ENCODE measurements around the gene KLHL26. TPM values are rescaled to one million over a fixed set of nuclear protein-coding genes. Genes with fewer than 3 reads are reported as not detected.

Gene KLHL26
- total and polyA plus RNA-seq, 2 of the 13 experiments (the other 11 are each of a cell fraction or from before 2014, with no cell fraction given), result 1.5 to 1.7 TPM

DNA sequence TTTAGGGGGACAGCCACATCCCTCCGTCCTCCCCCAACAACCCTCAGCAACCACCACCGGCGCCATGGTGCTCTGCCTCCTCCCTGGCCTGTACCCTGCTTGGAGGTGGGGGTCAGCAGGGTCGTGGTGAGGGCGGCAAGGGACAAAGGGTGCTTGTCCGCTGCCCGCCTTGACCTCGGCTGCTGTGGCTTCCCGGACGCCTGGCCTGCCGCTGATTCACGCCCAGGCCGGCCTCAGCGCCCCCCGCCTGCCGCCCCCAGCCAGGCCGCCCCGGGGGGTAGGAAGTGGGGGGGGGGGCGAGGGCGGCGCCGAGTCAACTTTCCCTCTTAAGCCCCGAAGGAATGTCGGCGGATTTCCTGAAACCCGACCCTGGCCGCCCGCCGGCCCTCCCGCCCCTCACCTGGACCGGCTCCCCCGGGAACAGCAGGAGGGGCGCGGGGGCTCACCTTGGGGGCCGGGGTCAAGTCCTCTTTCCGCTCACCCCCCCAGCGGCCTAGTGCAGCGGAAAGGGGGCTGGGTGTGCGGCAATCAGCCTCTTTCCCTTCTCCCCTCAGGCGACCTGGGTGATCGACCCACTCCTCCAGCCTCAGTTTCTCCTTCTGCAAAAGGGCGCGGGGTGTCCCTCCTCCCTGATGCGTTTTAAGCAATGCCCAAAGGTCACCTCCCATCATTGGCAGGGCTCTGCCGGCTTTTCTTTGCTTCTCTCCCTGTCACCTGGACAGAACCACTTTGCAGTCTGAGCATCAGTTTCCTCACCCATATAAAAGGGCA lies 26.1 kb upstream of the KLHL26 start (continued):
- TF ChIP-seq, protein P1, sequence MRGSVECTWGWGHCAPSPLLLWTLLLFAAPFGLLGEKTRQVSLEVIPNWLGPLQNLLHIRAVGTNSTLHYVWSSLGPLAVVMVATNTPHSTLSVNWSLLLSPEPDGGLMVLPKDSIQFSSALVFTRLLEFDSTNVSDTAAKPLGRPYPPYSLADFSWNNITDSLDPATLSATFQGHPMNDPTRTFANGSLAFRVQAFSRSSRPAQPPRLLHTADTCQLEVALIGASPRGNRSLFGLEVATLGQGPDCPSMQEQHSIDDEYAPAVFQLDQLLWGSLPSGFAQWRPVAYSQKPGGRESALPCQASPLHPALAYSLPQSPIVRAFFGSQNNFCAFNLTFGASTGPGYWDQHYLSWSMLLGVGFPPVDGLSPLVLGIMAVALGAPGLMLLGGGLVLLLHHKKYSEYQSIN (CRISPR knock-in tag; IDR thresholded peaks at IDR 0.05; ENCODE audit: borderline replicate concordance), result no peak
- TF ChIP-seq MAFG (CRISPR knock-in tag; IDR thresholded peaks at IDR 0.05), result no peak
- peak; percentile 67; the same call in 1 of the 2 replicates for TF ChIP-seq BRCA1 (CRISPR knock-in tag; IDR thresholded peaks at IDR 0.05)
- no peak for TF ChIP-seq WIZ (CRISPR knock-in tag; IDR thresholded peaks at IDR 0.05)
- no peak for TF ChIP-seq ZNF362 (CRISPR knock-in tag; IDR thresholded peaks at IDR 0.05; ENCODE audit: borderline replicate concordance)
- no peak for TF ChIP-seq TEAD2 (CRISPR knock-in tag; IDR thresholded peaks at IDR 0.05)
- TF ChIP-seq ZNF777 (CRISPR knock-in tag; IDR thresholded peaks at IDR 0.05), result peak; percentile 50; the same call in 1 of the 2 replicates
- TF ChIP-seq NFYB (CRISPR knock-in tag; IDR thresholded peaks at IDR 0.05), result no peak
- no peak for TF ChIP-seq ADNP (CRISPR knock-in tag; IDR thresholded peaks at IDR 0.05)
- no peak for TF ChIP-seq NR3C1 (CRISPR knock-in tag; IDR thresholded peaks at IDR 0.05)
- no peak for TF ChIP-seq ZNF282 (IDR thresholded peaks at IDR 0.05; ENCODE audit: partially characterized antibody)
- no peak for TF ChIP-seq SRY (CRISPR knock-in tag; IDR thresholded peaks at IDR 0.05)
- TF ChIP-seq ZNF235 (CRISPR knock-in tag; IDR thresholded peaks at IDR 0.05; ENCODE audit: borderline replicate concordance), result no peak; the same call in 1 of the 2 replicates
- peak; percentile 44 for TF ChIP-seq IKZF5 (CRISPR knock-in tag; IDR thresholded peaks at IDR 0.05)
- TF ChIP-seq KMT2A (CRISPR knock-in tag; IDR thresholded peaks at IDR 0.05), result no peak
- no peak for TF ChIP-seq TAF15 (IDR thresholded peaks at IDR 0.05; ENCODE audit: low read depth, low read length, poor library complexity, severe bottlenecking)
- TF ChIP-seq MED8 (CRISPR knock-in tag; IDR thresholded peaks at IDR 0.05; ENCODE audit: insufficient replicate concordance), result peak; percentile 91
- 0 out of 2 replicates have a peak, but pooled peaks have one; percentile 65 for TF ChIP-seq GZF1 (CRISPR knock-in tag; IDR thresholded peaks at IDR 0.05)
- TF ChIP-seq ZNF776 (CRISPR knock-in tag; IDR thresholded peaks at IDR 0.05), result 0 out of 2 replicates have a peak, but pooled peaks have one; percentile 22
- TF ChIP-seq ZSCAN25 (CRISPR knock-in tag; IDR thresholded peaks at IDR 0.05), result peak; percentile 94
- peak; percentile 78; the same call in 1 of the 2 replicates for TF ChIP-seq REPIN1 (CRISPR knock-in tag; IDR thresholded peaks at IDR 0.05; ENCODE audit: borderline replicate concordance, low read depth)
- TF ChIP-seq ZNF547 (CRISPR knock-in tag; IDR thresholded peaks at IDR 0.05), result no peak; the same call in 1 of the 2 replicates
- no peak; the same call in 1 of the 2 replicates for TF ChIP-seq ZKSCAN8 (CRISPR knock-in tag; IDR thresholded peaks at IDR 0.05; ENCODE audit: borderline replicate concordance)
- TF ChIP-seq MED13 (CRISPR knock-in tag; IDR thresholded peaks at IDR 0.05), result peak; percentile 63; the same call in 1 of the 2 replicates
- TF ChIP-seq RXRB (CRISPR knock-in tag; IDR thresholded peaks at IDR 0.05; ENCODE audit: borderline replicate concordance), result peak; percentile 88
